ENCODE results near the gene SGCG.

DNA sequence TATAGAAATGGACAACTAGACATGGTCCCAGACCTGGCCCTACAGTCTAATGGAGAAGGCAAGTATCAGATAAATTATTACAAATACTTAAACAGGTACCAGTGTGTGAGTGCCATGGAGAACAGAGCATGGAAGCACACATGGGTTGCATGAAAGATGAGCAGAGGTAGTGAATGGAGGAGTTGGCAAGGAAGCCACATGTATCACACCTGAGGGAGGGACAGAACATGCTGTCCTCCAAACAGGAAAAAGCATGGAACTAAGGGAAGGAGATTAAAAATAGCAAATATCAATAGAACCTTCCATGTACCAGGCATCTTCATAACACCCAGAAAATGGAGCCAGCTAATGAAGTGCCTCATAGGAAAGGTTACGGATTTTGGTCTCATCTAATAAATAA is 166.8 kb downstream of the SGCG start:
- TF ChIP-seq, protein P1, sequence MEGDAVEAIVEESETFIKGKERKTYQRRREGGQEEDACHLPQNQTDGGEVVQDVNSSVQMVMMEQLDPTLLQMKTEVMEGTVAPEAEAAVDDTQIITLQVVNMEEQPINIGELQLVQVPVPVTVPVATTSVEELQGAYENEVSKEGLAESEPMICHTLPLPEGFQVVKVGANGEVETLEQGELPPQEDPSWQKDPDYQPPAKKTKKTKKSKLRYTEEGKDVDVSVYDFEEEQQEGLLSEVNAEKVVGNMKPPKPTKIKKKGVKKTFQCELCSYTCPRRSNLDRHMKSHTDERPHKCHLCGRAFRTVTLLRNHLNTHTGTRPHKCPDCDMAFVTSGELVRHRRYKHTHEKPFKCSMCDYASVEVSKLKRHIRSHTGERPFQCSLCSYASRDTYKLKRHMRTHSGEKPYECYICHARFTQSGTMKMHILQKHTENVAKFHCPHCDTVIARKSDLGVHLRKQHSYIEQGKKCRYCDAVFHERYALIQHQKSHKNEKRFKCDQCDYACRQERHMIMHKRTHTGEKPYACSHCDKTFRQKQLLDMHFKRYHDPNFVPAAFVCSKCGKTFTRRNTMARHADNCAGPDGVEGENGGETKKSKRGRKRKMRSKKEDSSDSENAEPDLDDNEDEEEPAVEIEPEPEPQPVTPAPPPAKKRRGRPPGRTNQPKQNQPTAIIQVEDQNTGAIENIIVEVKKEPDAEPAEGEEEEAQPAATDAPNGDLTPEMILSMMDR (IDR thresholded peaks at IDR 0.05) = no peak
- no peak for TF ChIP-seq POLR2A (IDR thresholded peaks at IDR 0.05)
